Endothelial cell (in vitro differentiated cells): Measurements from ENCODE around the gene ATP2A3. TPM values are rescaled to one million over a fixed set of nuclear protein-coding genes. Genes with fewer than 3 reads are reported as not detected.

Experiments
- DNase-seq: peaks from one replicate; pipeline ENCODE4 v3.0.0; 2021; ENCODE audit warnings: low spot score
- H3K27ac Mint-ChIP-seq: one replicate; pipeline ENCODE4 v1.8.0; 2021; ENCODE audit warnings: mixed read lengths, inconsistent platforms; ENCODE audit not compliant: unreplicated experiment
- H3K27me3 Mint-ChIP-seq: one replicate; pipeline ENCODE4 v1.8.0; 2021; ENCODE audit warnings: mild to moderate bottlenecking, moderate library complexity, mixed read lengths, inconsistent platforms; ENCODE audit not compliant: unreplicated experiment
- H3K36me3 Mint-ChIP-seq: one replicate; pipeline ENCODE4 v1.8.0; 2021; ENCODE audit warnings: mild to moderate bottlenecking, low read depth, mixed read lengths, inconsistent platforms; ENCODE audit not compliant: unreplicated experiment
- H3K4me1 Mint-ChIP-seq: one replicate; pipeline ENCODE4 v1.8.0; 2021; ENCODE audit warnings: mild to moderate bottlenecking, mixed read lengths, inconsistent platforms; ENCODE audit not compliant: unreplicated experiment
- H3K4me3 Mint-ChIP-seq: one replicate; pipeline ENCODE4 v1.8.0; 2021; ENCODE audit warnings: mild to moderate bottlenecking, mixed read lengths, inconsistent platforms; ENCODE audit not compliant: unreplicated experiment
- H3K9me3 Mint-ChIP-seq: one replicate; pipeline ENCODE4 v1.8.0; 2021; ENCODE audit warnings: mixed read lengths, inconsistent platforms; ENCODE audit not compliant: unreplicated experiment
- CTCF ChIP-seq: fragments of 200-600 bp; sonication (generic); IDR thresholded peaks from one replicate; pipeline ENCODE4 v1.5.0; 2021; ENCODE audit warnings: antibody characterized with exemption; ENCODE audit not compliant: unreplicated experiment
- total RNA-seq: library from RNA; stranded (reverse); fragmentation: NEBNext Ultra II Directional; extraction: Animal tissue kit (Norgen Biotek cat#: 25700); gene quantifications from one replicate; pipeline ENCODE4 v1.2.1, GENCODE V29; 2021; ENCODE audit not compliant: unreplicated experiment

Gene ATP2A3
- total RNA-seq, 1 donor from 2014 or later, result 116 TPM

GRCh38 chr17:3929764-3930163 lies 34.5 kb downstream of the ATP2A3 start:
- Mint-ChIP-seq H3K27ac (no peak overlapping the region), H3K9me3 (no peaks in the 10 kb centered on the region), H3K36me3 (peaks cover 14% of the 10 kb centered on the region)

GRCh38 chr17:3929181-3929580 lies 35.1 kb downstream of the ATP2A3 start:
- H3K27me3 Mint-ChIP-seq, result peaks cover 11% of the 10 kb centered on the region
- no peak overlapping the region for H3K27ac Mint-ChIP-seq
- no peak for DNase-seq

More at GRCh38 chr17:3929764-3930163, 34.5 kb downstream of the ATP2A3 start:
- Mint-ChIP-seq H3K4me1 (no peaks in the 10 kb centered on the region), H3K27me3 (peaks cover 11% of the 10 kb centered on the region), H3K4me3 (no peak overlapping the region)
- no peak for TF ChIP-seq CTCF
- DNase-seq, result no peak

DNA sequence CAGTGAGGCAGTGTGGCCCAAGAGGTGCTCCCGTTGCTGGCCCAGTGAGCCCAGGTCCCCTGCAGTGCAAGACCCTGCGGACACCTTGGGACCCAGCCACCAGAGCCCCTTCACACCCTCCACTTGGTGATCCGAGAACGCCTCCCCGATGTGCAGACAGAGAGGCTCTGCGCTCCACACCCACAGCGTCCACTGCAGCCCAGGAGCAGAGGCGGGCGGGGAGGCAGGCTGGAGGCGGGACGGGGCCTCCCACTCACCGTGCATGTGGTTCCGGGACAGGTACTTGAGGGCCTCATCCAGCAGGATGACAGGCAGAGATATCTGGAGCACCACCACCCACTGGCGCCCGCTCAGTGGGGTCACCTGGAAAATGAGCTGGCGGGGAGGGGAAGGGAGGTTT lies 35.8 kb downstream of the ATP2A3 start:
- Mint-ChIP-seq H3K27ac (no peak overlapping the region), H3K4me3 (no peak overlapping the region), H3K9me3 (no peaks in the 10 kb centered on the region), H3K4me1 (no peaks in the 10 kb centered on the region), H3K36me3 (peaks cover 14% of the 10 kb centered on the region), H3K27me3 (peaks cover 11% of the 10 kb centered on the region)
- no peak for TF ChIP-seq CTCF
- no peak for DNase-seq

More at GRCh38 chr17:3929181-3929580, 35.1 kb downstream of the ATP2A3 start:
- Mint-ChIP-seq H3K4me1 (no peaks in the 10 kb centered on the region), H3K4me3 (no peak overlapping the region), H3K36me3 (peaks cover 14% of the 10 kb centered on the region), H3K9me3 (no peaks in the 10 kb centered on the region)
- TF ChIP-seq CTCF, result no peak

- Mint-ChIP-seq H3K27me3 (peaks cover 11% of the 10 kb centered on the region), H3K36me3 (peaks cover 14% of the 10 kb centered on the region), H3K4me3 (no peak overlapping the region), H3K9me3 (no peaks in the 10 kb centered on the region), H3K27ac (no peak overlapping the region), H3K4me1 (no peaks in the 10 kb centered on the region)
- no peak for TF ChIP-seq CTCF
- DNase-seq, result no peak
These were observed 36.5 kb downstream of the ATP2A3 start for GRCh38 chr17:3927628-3928340.

DNA sequence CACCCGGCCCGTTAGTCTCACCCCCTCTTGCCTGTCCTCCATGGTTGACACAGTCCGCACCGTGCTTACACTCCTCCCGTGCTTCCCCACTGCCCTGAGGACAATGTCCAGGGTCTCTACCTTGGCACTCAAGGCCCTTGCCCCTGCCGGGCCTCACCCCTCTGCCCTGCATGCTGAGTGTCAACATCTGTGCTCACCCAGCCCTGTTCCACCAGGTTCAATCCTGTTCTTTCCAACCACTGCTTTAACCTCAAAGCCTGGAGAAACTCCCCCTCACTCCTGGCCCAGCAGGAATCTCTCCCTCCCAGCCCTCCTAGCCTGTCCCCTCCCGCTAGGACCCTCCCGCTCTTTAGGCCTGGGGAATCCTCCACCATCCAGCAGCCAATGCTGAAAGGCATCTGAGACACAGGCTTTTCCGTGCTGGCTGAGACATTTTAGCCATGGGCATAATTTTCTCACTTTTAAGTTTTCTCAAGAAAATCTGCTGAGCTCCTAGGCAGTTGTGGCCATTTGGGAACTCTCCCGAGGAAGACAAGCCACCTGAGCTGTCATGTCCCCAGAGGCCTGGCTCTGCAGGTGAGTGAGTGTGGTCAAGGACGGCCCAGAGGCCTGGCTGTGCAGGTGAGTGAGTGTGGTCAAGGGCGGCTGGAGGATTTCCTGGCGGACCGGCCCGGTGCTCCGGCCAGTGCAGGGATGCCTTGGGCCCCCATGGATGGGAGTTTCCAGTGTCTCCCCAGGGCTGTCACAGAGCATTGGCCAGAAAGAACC lies 37.2 kb downstream of the ATP2A3 start:
- Mint-ChIP-seq H3K4me3 (no peak overlapping the region), H3K36me3 (peaks cover 14% of the 10 kb centered on the region), H3K27ac (no peak overlapping the region), H3K4me1 (no peaks in the 10 kb centered on the region), H3K9me3 (no peaks in the 10 kb centered on the region), H3K27me3 (peaks cover 12% of the 10 kb centered on the region)
- TF ChIP-seq CTCF, result no peak
- no peak for DNase-seq
